GM12878 (cell line): ENCODE data around the gene ZG16. TPM values are rescaled to one million over a fixed set of nuclear protein-coding genes. Genes with fewer than 3 reads are reported as not detected.

Source experiments
- EED ChIP-seq: sonication (generic); IDR thresholded peaks from 2 replicates; pipeline ENCODE4 v1.6.1; 2016; ENCODE audit warnings: antibody characterized with exemption, low read depth
- EGR1 ChIP-seq, 2 experiments: IDR thresholded peaks; 1 replicate in 1 of 2; 2 replicates in 1 of 2; pipeline ENCODE4 v1.6.1; 2011 to 2012; ENCODE audit warnings: low read depth in 2 of 2, low read length in 2 of 2, borderline replicate concordance in 1 of 2, mild to moderate bottlenecking in 1 of 2, moderate library complexity in 1 of 2
- EP300 ChIP-seq, 2 experiments: fragments of 150-350 bp in 1 of 2; IDR thresholded peaks; 2 replicates each; pipeline ENCODE4 v1.6.1; 2011 to 2012; ENCODE audit warnings: low read depth in 2 of 2, low read length in 2 of 2, borderline replicate concordance in 1 of 2, improper control_type of control experiment in 1 of 2, inconsistent platforms in 1 of 2; ENCODE audit not compliant: control insufficient read depth in 1 of 2
- IRF4 ChIP-seq: IDR thresholded peaks from 2 replicates; pipeline ENCODE4 v1.6.1; 2011; ENCODE audit warnings: low read depth, low read length
- MEF2B ChIP-seq: fragments of 450-650 bp; IDR thresholded peaks from 2 replicates; pipeline ENCODE4 v1.6.1; 2018; ENCODE audit warnings: mild to moderate bottlenecking, moderate library complexity; ENCODE audit not compliant: partially characterized antibody, poor library complexity, severe bottlenecking
- POLR2A ChIP-seq: IDR thresholded peaks from 2 replicates; pipeline ENCODE4 v1.6.1; 2011; ENCODE audit warnings: low read depth, mild to moderate bottlenecking, low read length
- POLR2AphosphoS2 ChIP-seq: IDR thresholded peaks from 2 replicates; pipeline ENCODE4 v1.6.1; 2011; ENCODE audit warnings: low read depth, mild to moderate bottlenecking, low read length, improper control_type of control experiment, moderate library complexity
- SMARCA5 ChIP-seq: fragments of 450-650 bp; IDR thresholded peaks from 2 replicates; pipeline ENCODE4 v1.6.1; 2017; ENCODE audit warnings: mild to moderate bottlenecking
- SP1 ChIP-seq: IDR thresholded peaks from one replicate; pipeline ENCODE4 v1.6.1; 2011; ENCODE audit warnings: low read depth, low read length
- ZNF207 ChIP-seq: fragments of 450-650 bp; IDR thresholded peaks from 2 replicates; pipeline ENCODE4 v1.6.1; 2014; ENCODE audit warnings: antibody characterized with exemption, mild to moderate bottlenecking, borderline replicate concordance
- polyA plus RNA-seq, 11 experiments: library from polyadenylated mRNA; depleted of rRNA in 4 of 11; unstranded in 6 of 11; stranded (reverse) in 5 of 11; fragments of >200 nt; fragmentation: Nextera tagmentation in 4 of 11; fragmentation: Illumina TruSeq in 1 of 11; extraction: Ambion mirVana in 4 of 11; extraction: Trizol in 1 of 11; gene quantifications; 1 replicate in 1 of 11; 2 replicates in 10 of 11; pipeline versions ENCODE4 v1.2.1 to v1.2.3, GENCODE V29; 2011 to 2016; ENCODE audit warnings: inconsistent platforms in 2 of 11, missing spikeins in 2 of 11, low read depth in 1 of 11
- total RNA-seq, 4 experiments: library from RNA; depleted of rRNA in 3 of 4; stranded (reverse); fragments of >200 nt in 3 of 4; fragmentation: Illumina TruSeq in 1 of 4; extraction: Trizol in 1 of 4; gene quantifications; 2 replicates each; pipeline versions ENCODE4 v1.2.1 to v1.2.3, GENCODE V29; 2013 to 2021
- TF ChIP-seq, protein P1 (sequence below): fragments of 450-650 bp; IDR thresholded peaks from 2 replicates; pipeline ENCODE4 v1.6.1; 2017; ENCODE audit warnings: mild to moderate bottlenecking, moderate library complexity
- TF ChIP-seq, protein P2 (sequence below): fragments of 450-650 bp; IDR thresholded peaks from 2 replicates; pipeline ENCODE4 v1.6.1; 2018; ENCODE audit warnings: borderline replicate concordance, mild to moderate bottlenecking; ENCODE audit not compliant: partially characterized antibody
- TF ChIP-seq, protein P3 (sequence below): fragments of 450-650 bp; IDR thresholded peaks from 2 replicates; pipeline ENCODE4 v1.6.1; 2014; ENCODE audit warnings: mild to moderate bottlenecking
- TF ChIP-seq, protein P4 (sequence below): IDR thresholded peaks from 2 replicates; pipeline ENCODE4 v1.6.1; 2012; ENCODE audit warnings: low read depth, low read length, improper control_type of control experiment
- TF ChIP-seq, protein P5 (sequence below): fragments of 450-650 bp; IDR thresholded peaks from 2 replicates; pipeline ENCODE4 v1.6.1; 2017; ENCODE audit warnings: mild to moderate bottlenecking, low read depth, inconsistent platforms; ENCODE audit not compliant: poor library complexity, severe bottlenecking

Gene ZG16
- total and polyA plus RNA-seq, 10 of the 15 experiments (the other 5 are each of a cell fraction or from before 2014, with no cell fraction given) = not detected

DNA sequence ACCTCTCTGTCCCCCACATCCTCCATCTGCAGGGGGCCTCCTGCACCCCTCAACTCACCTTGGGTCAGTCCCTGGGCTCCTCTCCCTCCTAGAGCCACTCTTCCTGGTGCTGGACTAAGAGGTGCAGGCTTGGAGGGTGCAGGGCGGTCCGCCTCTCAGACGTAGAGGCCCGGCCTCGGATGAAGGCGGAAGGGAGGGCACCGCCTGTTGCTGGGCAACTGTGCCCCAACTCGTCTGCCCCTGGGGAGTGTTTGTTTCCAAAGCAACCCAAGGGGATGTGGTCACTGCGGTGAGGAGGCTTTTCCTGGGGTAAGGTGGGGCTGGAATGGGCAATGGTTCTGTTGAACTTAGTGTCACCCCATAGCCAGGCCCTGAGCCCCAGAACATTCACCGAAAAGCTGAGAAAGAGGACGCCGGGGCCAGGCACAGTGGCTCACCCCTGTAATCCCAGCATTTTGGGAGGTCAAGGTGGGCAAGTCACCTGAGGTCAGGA is 32.2 kb upstream of the ZG16 start, which contains the start of gene C16orf54 (continued):
- TF ChIP-seq MEF2B = peak; percentile 96
- TF ChIP-seq IRF4 = no peak
- TF ChIP-seq, protein P1, sequence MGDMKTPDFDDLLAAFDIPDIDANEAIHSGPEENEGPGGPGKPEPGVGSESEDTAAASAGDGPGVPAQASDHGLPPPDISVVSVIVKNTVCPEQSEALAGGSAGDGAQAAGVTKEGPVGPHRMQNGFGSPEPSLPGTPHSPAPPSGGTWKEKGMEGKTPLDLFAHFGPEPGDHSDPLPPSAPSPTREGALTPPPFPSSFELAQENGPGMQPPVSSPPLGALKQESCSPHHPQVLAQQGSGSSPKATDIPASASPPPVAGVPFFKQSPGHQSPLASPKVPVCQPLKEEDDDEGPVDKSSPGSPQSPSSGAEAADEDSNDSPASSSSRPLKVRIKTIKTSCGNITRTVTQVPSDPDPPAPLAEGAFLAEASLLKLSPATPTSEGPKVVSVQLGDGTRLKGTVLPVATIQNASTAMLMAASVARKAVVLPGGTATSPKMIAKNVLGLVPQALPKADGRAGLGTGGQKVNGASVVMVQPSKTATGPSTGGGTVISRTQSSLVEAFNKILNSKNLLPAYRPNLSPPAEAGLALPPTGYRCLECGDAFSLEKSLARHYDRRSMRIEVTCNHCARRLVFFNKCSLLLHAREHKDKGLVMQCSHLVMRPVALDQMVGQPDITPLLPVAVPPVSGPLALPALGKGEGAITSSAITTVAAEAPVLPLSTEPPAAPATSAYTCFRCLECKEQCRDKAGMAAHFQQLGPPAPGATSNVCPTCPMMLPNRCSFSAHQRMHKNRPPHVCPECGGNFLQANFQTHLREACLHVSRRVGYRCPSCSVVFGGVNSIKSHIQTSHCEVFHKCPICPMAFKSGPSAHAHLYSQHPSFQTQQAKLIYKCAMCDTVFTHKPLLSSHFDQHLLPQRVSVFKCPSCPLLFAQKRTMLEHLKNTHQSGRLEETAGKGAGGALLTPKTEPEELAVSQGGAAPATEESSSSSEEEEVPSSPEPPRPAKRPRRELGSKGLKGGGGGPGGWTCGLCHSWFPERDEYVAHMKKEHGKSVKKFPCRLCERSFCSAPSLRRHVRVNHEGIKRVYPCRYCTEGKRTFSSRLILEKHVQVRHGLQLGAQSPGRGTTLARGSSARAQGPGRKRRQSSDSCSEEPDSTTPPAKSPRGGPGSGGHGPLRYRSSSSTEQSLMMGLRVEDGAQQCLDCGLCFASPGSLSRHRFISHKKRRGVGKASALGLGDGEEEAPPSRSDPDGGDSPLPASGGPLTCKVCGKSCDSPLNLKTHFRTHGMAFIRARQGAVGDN = no peak; the same call in 1 of the 2 replicates
- TF ChIP-seq, protein P2, sequence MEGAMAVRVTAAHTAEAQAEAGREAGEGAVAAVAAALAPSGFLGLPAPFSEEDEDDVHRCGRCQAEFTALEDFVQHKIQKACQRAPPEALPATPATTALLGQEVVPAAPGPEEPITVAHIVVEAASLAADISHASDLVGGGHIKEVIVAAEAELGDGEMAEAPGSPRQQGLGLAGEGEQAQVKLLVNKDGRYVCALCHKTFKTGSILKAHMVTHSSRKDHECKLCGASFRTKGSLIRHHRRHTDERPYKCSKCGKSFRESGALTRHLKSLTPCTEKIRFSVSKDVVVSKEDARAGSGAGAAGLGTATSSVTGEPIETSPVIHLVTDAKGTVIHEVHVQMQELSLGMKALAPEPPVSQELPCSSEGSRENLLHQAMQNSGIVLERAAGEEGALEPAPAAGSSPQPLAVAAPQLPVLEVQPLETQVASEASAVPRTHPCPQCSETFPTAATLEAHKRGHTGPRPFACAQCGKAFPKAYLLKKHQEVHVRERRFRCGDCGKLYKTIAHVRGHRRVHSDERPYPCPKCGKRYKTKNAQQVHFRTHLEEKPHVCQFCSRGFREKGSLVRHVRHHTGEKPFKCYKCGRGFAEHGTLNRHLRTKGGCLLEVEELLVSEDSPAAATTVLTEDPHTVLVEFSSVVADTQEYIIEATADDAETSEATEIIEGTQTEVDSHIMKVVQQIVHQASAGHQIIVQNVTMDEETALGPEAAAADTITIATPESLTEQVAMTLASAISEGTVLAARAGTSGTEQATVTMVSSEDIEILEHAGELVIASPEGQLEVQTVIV = peak; percentile 56
- TF ChIP-seq POLR2A = peak; percentile 71; the same call in 1 of the 2 replicates
- peak; percentile 51 for TF ChIP-seq SP1
- TF ChIP-seq, protein P3, sequence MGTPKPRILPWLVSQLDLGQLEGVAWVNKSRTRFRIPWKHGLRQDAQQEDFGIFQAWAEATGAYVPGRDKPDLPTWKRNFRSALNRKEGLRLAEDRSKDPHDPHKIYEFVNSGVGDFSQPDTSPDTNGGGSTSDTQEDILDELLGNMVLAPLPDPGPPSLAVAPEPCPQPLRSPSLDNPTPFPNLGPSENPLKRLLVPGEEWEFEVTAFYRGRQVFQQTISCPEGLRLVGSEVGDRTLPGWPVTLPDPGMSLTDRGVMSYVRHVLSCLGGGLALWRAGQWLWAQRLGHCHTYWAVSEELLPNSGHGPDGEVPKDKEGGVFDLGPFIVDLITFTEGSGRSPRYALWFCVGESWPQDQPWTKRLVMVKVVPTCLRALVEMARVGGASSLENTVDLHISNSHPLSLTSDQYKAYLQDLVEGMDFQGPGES = no peak
- TF ChIP-seq ZNF207 = 0 out of 2 replicates have a peak, but pooled peaks have one; percentile 78
- TF ChIP-seq EED = peak; percentile 84
- TF ChIP-seq, protein P4, sequence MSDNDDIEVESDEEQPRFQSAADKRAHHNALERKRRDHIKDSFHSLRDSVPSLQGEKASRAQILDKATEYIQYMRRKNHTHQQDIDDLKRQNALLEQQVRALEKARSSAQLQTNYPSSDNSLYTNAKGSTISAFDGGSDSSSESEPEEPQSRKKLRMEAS = peak; percentile 8; the same call in 1 of the 2 replicates
- TF ChIP-seq SMARCA5 = peak; percentile 65
- no peak for TF ChIP-seq POLR2AphosphoS2
- TF ChIP-seq EGR1 (IDR thresholded peaks at IDR 0.05; ENCODE audit: borderline replicate concordance in 1 of 2, low read depth in 2 of 2, low read length in 2 of 2) = no peak
- TF ChIP-seq EP300 (IDR thresholded peaks at IDR 0.05; ENCODE audit: borderline replicate concordance in 1 of 2, control insufficient read depth in 1 of 2, low read depth in 2 of 2, low read length in 2 of 2) = peak; percentile 59 to 87; a peak in 1 of 4 replicates
- TF ChIP-seq, protein P5, sequence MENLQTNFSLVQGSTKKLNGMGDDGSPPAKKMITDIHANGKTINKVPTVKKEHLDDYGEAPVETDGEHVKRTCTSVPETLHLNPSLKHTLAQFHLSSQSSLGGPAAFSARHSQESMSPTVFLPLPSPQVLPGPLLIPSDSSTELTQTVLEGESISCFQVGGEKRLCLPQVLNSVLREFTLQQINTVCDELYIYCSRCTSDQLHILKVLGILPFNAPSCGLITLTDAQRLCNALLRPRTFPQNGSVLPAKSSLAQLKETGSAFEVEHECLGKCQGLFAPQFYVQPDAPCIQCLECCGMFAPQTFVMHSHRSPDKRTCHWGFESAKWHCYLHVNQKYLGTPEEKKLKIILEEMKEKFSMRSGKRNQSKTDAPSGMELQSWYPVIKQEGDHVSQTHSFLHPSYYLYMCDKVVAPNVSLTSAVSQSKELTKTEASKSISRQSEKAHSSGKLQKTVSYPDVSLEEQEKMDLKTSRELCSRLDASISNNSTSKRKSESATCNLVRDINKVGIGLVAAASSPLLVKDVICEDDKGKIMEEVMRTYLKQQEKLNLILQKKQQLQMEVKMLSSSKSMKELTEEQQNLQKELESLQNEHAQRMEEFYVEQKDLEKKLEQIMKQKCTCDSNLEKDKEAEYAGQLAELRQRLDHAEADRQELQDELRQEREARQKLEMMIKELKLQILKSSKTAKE = peak; percentile 20
